Measurements from ENCODE around the gene SLMAP.

The SLMAP gene

GRCh38 chr3:57971975-57972374 is 215.9 kb downstream of the SLMAP start:
- DNase-seq, result no peak

- DNase-seq, result no peak
Measured at GRCh38 chr3:57972531-57973111, 216.5 kb downstream of the SLMAP start.

GRCh38 chr3:57973715-57974477 is 217.8 kb downstream of the SLMAP start:
- no peak for DNase-seq

- no peak for DNase-seq
Measured at GRCh38 chr3:57974796-57975388, 218.8 kb downstream of the SLMAP start.

GRCh38 chr3:57977818-57978235 is 221.7 kb downstream of the SLMAP start:
- DNase-seq, result no peak

GRCh38 chr3:57978316-57978715 is 222.2 kb downstream of the SLMAP start:
- no peak for DNase-seq
